H1 (cell line): ENCODE data around the gene CLN6. TPM values are rescaled to one million over a fixed set of nuclear protein-coding genes. Genes with fewer than 3 reads are reported as not detected.

Experiments used
- ASH2L ChIP-seq: fragments of 200-600, 300-600 bp; sonication (generic); IDR thresholded peaks from one replicate; pipeline ENCODE4 v1.7.1; 2017; ENCODE audit warnings: low read length
- HDAC6 ChIP-seq: IDR thresholded peaks from one replicate; pipeline ENCODE4 v1.7.1; 2012; ENCODE audit warnings: low read depth, mild to moderate bottlenecking, inconsistent platforms, low read length, moderate library complexity
- KDM1A ChIP-seq: fragments of 200-600, 300-600 bp; sonication (generic); IDR thresholded peaks from 2 replicates; pipeline ENCODE4 v1.7.1; 2016; ENCODE audit warnings: mild to moderate bottlenecking, low read length, borderline replicate concordance
- SP2 ChIP-seq: IDR thresholded peaks from 2 replicates; pipeline ENCODE4 v1.6.1; 2012; ENCODE audit warnings: mild to moderate bottlenecking, low read length, inconsistent platforms
- TBP ChIP-seq: IDR thresholded peaks from 2 replicates; pipeline ENCODE4 v1.6.1; 2011; ENCODE audit warnings: low read depth, low read length, improper control_type of control experiment
- YY1 ChIP-seq: IDR thresholded peaks from 2 replicates; pipeline ENCODE4 v1.6.1; 2011; ENCODE audit warnings: low read depth, mild to moderate bottlenecking, low read length
- polyA plus RNA-seq, 7 experiments: library from polyadenylated mRNA; depleted of rRNA in 3 of 7; stranded (reverse) in 5 of 7; unstranded in 2 of 7; fragments of >200 nt in 5 of 7; fragments of 200-250 nt in 2 of 7; gene quantifications; 1 replicate in 5 of 7; 2 replicates in 1 of 7; 4 replicates in 1 of 7; pipeline versions ENCODE4 v1.2.1 to v1.2.3, GENCODE V29; 2011 to 2013; ENCODE audit warnings: missing spikeins in 2 of 7, mixed read lengths in 2 of 7
- total RNA-seq: library from RNA; stranded (reverse); fragmentation: NEBNext Ultra II Directional; extraction: Animal tissue kit (Norgen Biotek cat#: 25700); gene quantifications from 2 replicates; pipeline ENCODE4 v1.2.1, GENCODE V29; 2021

CLN6 gene
- total and polyA plus RNA-seq, 2 of the 8 experiments (the other 6 are each of a cell fraction or from before 2014, with no cell fraction given) = 60.0 to 137 TPM

DNA sequence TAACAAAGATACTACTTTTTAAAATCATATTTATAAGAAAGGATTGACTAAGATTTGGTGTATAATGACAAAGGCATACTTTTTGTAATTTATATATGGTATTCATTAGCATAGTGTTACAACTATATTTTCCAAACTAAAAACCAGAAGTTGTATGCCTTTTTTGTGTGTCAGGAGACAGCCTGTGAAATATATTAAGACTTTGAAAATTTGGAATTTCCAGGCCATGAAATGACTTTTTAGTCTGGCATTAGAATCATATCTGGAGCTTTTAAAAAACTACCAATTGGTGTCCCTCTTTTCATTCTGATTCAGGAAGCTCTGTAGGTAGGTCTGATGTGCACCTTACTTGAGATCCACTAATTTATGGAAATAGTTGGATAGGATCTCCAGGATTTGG, 66.3 kb downstream of the CLN6 start (continued):
- TF ChIP-seq KDM1A (no peak), TBP (no peak), ASH2L (no peak), YY1 (no peak), SP2 (no peak), HDAC6 (no peak)
